ENCODE results near the gene SERPINC1.
"Not testable (repeated sequence)": the region's sequence is repeated elsewhere in the genome, so short reads cannot be mapped to it uniquely, and the experiment has no call there.

SERPINC1 gene

DNA sequence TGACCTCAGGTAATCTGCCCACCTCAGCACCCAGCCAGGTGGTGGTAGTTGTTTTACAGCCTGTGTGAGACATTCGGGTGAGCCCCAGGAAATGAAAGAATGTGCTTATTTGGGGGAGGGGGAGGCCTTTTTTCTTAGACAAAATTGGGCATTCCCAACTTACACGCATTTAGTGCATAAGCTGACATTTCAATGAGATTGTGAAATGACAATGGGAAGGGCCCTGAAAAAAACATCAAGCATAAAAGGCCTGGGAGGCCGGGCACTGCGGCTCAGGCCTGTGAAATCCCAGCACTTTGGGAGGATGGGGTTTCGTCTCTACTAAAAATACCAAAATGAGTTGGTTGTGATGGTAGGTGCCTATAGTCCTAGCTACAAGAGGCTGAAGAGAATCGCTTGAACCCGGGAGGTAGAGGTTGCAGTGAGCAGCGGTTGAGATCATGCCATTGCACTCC lies 54.3 kb downstream of the SERPINC1 start:
- DNase-seq (ENCODE audit: low spot score) = no peak

DNA sequence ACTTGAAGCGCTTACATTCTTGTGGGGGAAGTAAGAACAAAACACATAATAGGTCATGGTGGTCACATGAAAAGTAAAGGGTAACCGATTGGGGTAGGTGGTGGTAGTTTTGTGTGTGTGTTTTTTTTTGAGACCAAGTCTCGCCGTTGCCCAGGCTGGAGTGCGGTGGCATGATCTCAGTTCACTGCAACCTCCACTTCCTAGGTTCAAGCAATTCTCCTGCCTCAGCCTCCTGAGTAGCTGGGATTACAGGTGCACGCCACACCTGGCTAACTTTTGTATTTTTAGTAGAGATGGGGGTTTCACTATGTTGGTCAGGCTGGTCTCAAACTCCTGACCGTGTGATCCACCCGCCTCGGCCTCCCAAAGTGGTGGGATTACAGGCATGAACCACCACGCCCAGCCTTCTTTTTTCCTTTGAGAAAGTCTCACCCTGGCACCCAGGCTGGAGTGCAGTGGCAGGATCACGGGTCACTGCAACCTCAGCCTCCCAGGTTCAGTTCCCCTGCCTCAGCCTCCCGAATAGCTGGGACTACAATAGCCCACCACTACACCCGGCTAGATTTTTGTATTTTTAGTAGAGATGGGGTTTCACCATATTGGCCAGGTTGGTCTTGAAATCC lies 54.9 kb downstream of the SERPINC1 start:
- DNase-seq (ENCODE audit: low spot score) = not testable (repeated sequence)

DNA sequence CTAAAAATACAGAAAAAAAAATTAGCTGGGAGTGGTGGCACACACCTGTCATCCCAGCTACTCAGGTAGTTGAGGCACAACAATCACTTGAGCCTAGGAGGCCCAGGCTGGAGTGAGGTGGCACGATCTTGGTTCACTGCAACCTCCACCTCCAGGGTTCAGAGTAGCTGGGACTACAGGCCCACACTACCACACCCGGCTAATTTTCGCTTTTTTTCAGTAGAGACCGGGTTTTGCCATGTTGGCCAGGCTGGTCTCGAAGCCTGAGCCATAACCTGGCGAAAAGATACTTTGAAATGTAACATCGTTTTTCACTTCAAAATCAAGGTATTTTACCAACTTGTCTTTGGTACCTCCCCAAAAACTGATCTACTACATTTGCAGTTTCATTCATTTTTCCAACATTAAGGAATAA lies 55.4 kb downstream of the SERPINC1 start:
- DNase-seq (ENCODE audit: low spot score) = no peak

DNA sequence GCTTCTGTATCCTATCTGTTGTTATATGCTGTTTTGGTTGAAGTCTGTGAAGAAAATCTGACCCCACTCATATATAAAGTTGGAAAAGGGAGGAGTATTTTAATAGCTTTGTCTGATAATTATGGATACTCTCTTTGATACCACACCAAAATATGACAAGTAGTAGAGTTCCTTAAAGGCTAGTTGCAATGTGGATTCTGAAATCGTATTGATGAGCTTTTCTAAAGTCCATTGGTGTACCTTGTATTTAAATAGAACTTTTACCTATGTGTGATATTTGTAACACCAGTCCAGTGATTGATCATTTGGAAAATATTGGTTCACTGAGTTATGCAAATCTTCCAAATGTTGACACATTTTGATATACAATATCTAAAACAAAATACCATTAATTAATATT lies 57.1 kb downstream of the SERPINC1 start:
- DNase-seq (ENCODE audit: low spot score) = no peak

DNA sequence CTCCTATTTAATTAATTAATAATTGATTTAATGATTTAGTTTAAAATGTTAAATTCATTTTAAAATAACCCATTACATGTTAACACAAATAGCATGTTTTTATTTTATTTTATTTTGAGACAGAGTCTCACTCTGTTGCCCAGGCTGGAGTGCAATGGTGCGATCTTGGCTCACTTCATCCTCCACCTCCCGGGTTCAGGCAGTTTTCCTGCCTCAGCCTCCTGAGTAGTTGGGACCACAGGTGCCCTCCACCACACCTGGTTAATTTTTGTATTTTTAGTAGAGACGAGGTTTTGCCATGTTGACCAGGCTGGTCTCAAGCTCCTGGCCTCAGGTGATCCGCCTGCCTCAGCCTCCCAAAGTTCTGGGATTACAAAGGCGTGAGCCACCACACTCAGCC lies 57.6 kb downstream of the SERPINC1 start:
- DNase-seq (ENCODE audit: low spot score) = not testable (repeated sequence)

DNA sequence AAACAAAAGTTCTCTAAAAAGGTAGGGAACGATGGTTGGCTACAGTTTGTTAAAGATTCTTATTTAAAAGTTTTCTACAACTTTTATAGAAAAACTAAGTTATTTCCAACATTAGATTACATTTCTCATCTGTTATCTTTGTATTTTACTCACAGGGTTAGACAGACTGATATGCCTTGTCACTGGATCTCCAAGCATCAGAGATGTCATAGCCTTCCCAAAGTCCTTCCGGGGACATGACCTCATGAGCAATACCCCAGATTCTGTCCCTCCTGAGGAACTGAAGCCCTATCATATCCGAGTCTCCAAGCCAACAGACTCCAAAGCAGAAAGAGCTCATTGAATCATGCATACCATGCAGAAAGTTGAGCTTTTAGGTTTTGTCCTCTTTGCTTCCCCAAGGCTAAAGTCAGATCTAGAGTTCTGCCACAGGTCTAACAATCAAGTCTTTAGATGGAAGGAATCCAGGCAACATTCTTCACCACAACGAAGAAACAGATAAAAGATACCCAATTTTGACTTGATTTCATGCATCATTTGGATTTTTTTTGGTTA lies 59.7 kb downstream of the SERPINC1 start:
- no peak for DNase-seq (ENCODE audit: low spot score)

DNA sequence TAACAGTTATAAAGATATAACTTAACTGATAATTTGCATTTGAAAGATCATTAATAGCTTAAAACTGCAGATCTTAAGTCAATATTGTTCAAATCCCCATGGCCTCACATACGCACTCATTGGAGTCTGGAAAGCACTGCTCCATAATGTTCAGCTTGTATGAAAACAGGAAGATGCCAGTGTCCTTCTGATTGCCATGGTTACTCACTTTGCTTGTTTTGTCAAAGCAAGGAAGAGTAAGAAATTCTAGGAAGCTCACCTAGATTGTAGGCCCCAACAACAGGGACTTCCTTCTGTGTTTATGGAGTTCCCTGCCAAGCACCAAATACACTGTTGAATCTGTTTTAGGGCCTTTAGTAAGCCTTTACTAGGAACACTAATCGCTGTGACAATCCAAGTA lies 60.2 kb downstream of the SERPINC1 start:
- no peak for DNase-seq (ENCODE audit: low spot score)

DNA sequence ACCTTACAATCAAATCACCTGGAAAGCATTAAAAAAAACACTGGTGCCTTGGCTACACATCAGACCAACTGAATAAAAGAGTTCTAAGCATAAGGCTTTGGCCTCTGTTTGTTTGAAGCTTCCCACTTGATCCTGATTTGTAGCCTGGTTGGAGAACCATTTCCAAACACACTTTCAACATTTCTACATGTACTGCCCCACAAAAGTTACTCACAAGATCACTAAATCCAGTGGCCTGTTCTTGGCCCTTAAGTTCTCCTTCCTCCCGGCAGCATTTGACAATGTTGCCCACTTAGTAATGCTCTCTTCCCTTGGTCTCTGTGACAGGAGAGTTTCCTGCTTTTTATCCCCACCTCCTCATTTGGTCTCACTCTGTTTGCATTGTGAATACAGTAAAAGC lies 61.1 kb downstream of the SERPINC1 start:
- DNase-seq (ENCODE audit: low spot score) = no peak
